ENCODE data around the gene SH3YL1.
A peak's percentile ranks its signal among the peaks of the same experiment; 100 is the strongest.

SH3YL1 gene

GRCh38 chr2:286774-287392 lies 23.1 kb upstream of the SH3YL1 start:
- DNase-seq (no peak), ATAC-seq (replicated peaks) (no peak)
- Mint-ChIP-seq H3K27ac (no peak overlapping the region), H3K4me3 (peak overlapping the region; percentile 46 to 65), H3K4me1 (peaks cover 3 to 16% of the 10 kb centered on the region in 2 donors), H3K36me3 (peaks cover 14% of the 10 kb centered on the region in 2 donors), H3K9me3 (no peaks in the 10 kb centered on the region), H3K27me3 (peaks cover 20 to 28% of the 10 kb centered on the region in 2 donors)

- ATAC-seq (replicated peaks) (no peak), DNase-seq (no peak)
- H3K4me3 Mint-ChIP-seq: no peak overlapping the region
- no peak overlapping the region for H3K27ac Mint-ChIP-seq
- peaks cover 20 to 21% of the 10 kb centered on the region in 2 donors for H3K36me3 Mint-ChIP-seq
- H3K9me3 Mint-ChIP-seq: no peaks in the 10 kb centered on the region
- H3K27me3 Mint-ChIP-seq: peaks cover 20 to 28% of the 10 kb centered on the region in 2 donors
- peaks cover 3 to 16% of the 10 kb centered on the region in 2 donors for H3K4me1 Mint-ChIP-seq
Measured at GRCh38 chr2:286035-286434, 22.2 kb upstream of the SH3YL1 start.

GRCh38 chr2:285531-285930 lies 21.7 kb upstream of the SH3YL1 start:
- ATAC-seq (replicated peaks) (no peak), DNase-seq (no peak)
- H3K9me3 Mint-ChIP-seq: no peaks in the 10 kb centered on the region
- peaks cover 20 to 28% of the 10 kb centered on the region in 2 donors for H3K27me3 Mint-ChIP-seq
- H3K4me1 Mint-ChIP-seq: peaks cover 3 to 16% of the 10 kb centered on the region in 2 donors
- H3K27ac Mint-ChIP-seq: no peak overlapping the region
- no peak overlapping the region for H3K4me3 Mint-ChIP-seq
- H3K36me3 Mint-ChIP-seq: peaks cover 20 to 21% of the 10 kb centered on the region in 2 donors

- no peaks in the 10 kb centered on the region for H3K9me3 Mint-ChIP-seq
- H3K4me1 Mint-ChIP-seq: peaks cover 3 to 14% of the 10 kb centered on the region in 2 donors
- H3K27ac Mint-ChIP-seq: no peak overlapping the region
- H3K4me3 Mint-ChIP-seq: no peak overlapping the region
- ATAC-seq (replicated peaks) (no peak), DNase-seq (no peak)
- peaks cover 18 to 23% of the 10 kb centered on the region in 2 donors for H3K27me3 Mint-ChIP-seq
- peaks cover 20 to 21% of the 10 kb centered on the region in 2 donors for H3K36me3 Mint-ChIP-seq
Measured at GRCh38 chr2:284896-285492, 21.2 kb upstream of the SH3YL1 start.

GRCh38 chr2:283996-284794 lies 20.4 kb upstream of the SH3YL1 start:
- H3K4me3 Mint-ChIP-seq: no peak overlapping the region
- peaks cover 13 to 15% of the 10 kb centered on the region in 2 donors for H3K27me3 Mint-ChIP-seq
- no peak overlapping the region for H3K27ac Mint-ChIP-seq
- no peaks in the 10 kb centered on the region for H3K9me3 Mint-ChIP-seq
- peaks cover 20 to 21% of the 10 kb centered on the region in 2 donors for H3K36me3 Mint-ChIP-seq
- peaks cover 3 to 6% of the 10 kb centered on the region in 2 donors for H3K4me1 Mint-ChIP-seq
- no peak for ATAC-seq (replicated peaks)
- DNase-seq: no peak

GRCh38 chr2:282371-283263 lies 18.8 kb upstream of the SH3YL1 start:
- DNase-seq: no peak
- Mint-ChIP-seq H3K4me1 (peaks cover 3 to 5% of the 10 kb centered on the region in 2 donors), H3K36me3 (peaks cover 22 to 23% of the 10 kb centered on the region in 2 donors), H3K4me3 (no peak overlapping the region), H3K27ac (no peak overlapping the region), H3K27me3 (peaks cover 13 to 15% of the 10 kb centered on the region in 2 donors), H3K9me3 (no peaks in the 10 kb centered on the region)
- no peak for ATAC-seq (replicated peaks)

GRCh38 chr2:281381-281780 lies 17.5 kb upstream of the SH3YL1 start:
- peaks cover 24 to 31% of the 10 kb centered on the region in 2 donors for H3K36me3 Mint-ChIP-seq
- H3K27ac Mint-ChIP-seq: no peak overlapping the region
- ATAC-seq (replicated peaks): no peak
- H3K4me3 Mint-ChIP-seq: no peak overlapping the region
- peaks cover 8 to 9% of the 10 kb centered on the region in 2 donors for H3K27me3 Mint-ChIP-seq
- no peaks in the 10 kb centered on the region for H3K4me1 Mint-ChIP-seq
- no peaks in the 10 kb centered on the region for H3K9me3 Mint-ChIP-seq
- DNase-seq: no peak

- H3K9me3 Mint-ChIP-seq: no peaks in the 10 kb centered on the region
- H3K4me3 Mint-ChIP-seq: no peak overlapping the region
- no peak for ATAC-seq (replicated peaks)
- peaks cover 19 to 32% of the 10 kb centered on the region in 2 donors for H3K36me3 Mint-ChIP-seq
- no peak for DNase-seq
- H3K27me3 Mint-ChIP-seq: peaks cover 2 to 4% of the 10 kb centered on the region in 2 donors
- H3K27ac Mint-ChIP-seq: no peak overlapping the region
- peaks cover 0 to 1% of the 10 kb centered on the region in 2 donors for H3K4me1 Mint-ChIP-seq
Measured at GRCh38 chr2:280650-281110, 16.8 kb upstream of the SH3YL1 start.

GRCh38 chr2:279956-280649 lies 16.3 kb upstream of the SH3YL1 start:
- H3K4me3 Mint-ChIP-seq: no peak overlapping the region
- no peak overlapping the region for H3K27ac Mint-ChIP-seq
- ATAC-seq (replicated peaks) (no peak), DNase-seq (no peak)
- no peaks in the 10 kb centered on the region for H3K27me3 Mint-ChIP-seq
- H3K9me3 Mint-ChIP-seq: no peaks in the 10 kb centered on the region
- H3K4me1 Mint-ChIP-seq: peaks cover 4 to 7% of the 10 kb centered on the region in 2 donors
- peaks cover 22 to 33% of the 10 kb centered on the region in 2 donors for H3K36me3 Mint-ChIP-seq

GRCh38 chr2:279366-279765 lies 15.5 kb upstream of the SH3YL1 start:
- ATAC-seq (replicated peaks) (no peak), DNase-seq (no peak)
- Mint-ChIP-seq H3K27me3 (no peaks in the 10 kb centered on the region), H3K9me3 (no peaks in the 10 kb centered on the region), H3K4me1 (peaks cover 7 to 14% of the 10 kb centered on the region in 2 donors), H3K4me3 (no peak overlapping the region), H3K36me3 (peaks cover 24 to 37% of the 10 kb centered on the region in 2 donors), H3K27ac (no peak overlapping the region)

- Mint-ChIP-seq H3K27me3 (no peaks in the 10 kb centered on the region), H3K36me3 (peaks cover 24 to 37% of the 10 kb centered on the region in 2 donors), H3K27ac (no peak overlapping the region), H3K9me3 (no peaks in the 10 kb centered on the region), H3K4me3 (no peak overlapping the region), H3K4me1 (peaks cover 7 to 15% of the 10 kb centered on the region in 2 donors)
- no peak for DNase-seq
- ATAC-seq (replicated peaks): no peak
Measured at GRCh38 chr2:278927-279320, 15.1 kb upstream of the SH3YL1 start.

GRCh38 chr2:278312-278926 lies 14.6 kb upstream of the SH3YL1 start:
- H3K4me3 Mint-ChIP-seq: no peak overlapping the region
- DNase-seq (no peak), ATAC-seq (replicated peaks) (no peak)
- H3K4me1 Mint-ChIP-seq: peaks cover 7 to 15% of the 10 kb centered on the region in 2 donors
- no peak overlapping the region for H3K27ac Mint-ChIP-seq
- no peaks in the 10 kb centered on the region for H3K9me3 Mint-ChIP-seq
- H3K27me3 Mint-ChIP-seq: no peaks in the 10 kb centered on the region
- H3K36me3 Mint-ChIP-seq: peaks cover 24 to 35% of the 10 kb centered on the region in 2 donors

- Mint-ChIP-seq H3K27me3 (no peaks in the 10 kb centered on the region), H3K9me3 (no peaks in the 10 kb centered on the region), H3K4me3 (no peak overlapping the region), H3K36me3 (peaks cover 23 to 40% of the 10 kb centered on the region in 2 donors), H3K27ac (no peak overlapping the region), H3K4me1 (peaks cover 16 to 29% of the 10 kb centered on the region in 2 donors)
- DNase-seq (no peak), ATAC-seq (replicated peaks) (peak; percentile 81 to 91)
Measured at GRCh38 chr2:275466-275865, 11.6 kb upstream of the SH3YL1 start.
